ENCODE measurements around the gene MRPL41. TPM values are rescaled to one million over a fixed set of nuclear protein-coding genes. Genes with fewer than 3 reads are reported as not detected.
"Not testable (repeated sequence)": the region's sequence is repeated elsewhere in the genome, so short reads cannot be mapped to it uniquely, and the experiment has no call there.

The MRPL41 gene
- total RNA-seq, 1 donor from 2014 or later, result 20.0 TPM

GRCh38 chr9:137583957-137584356, 32.3 kb downstream of the MRPL41 start:
- DNase-seq, result no peak

GRCh38 chr9:137586854-137587253, 35.2 kb downstream of the MRPL41 start:
- DNase-seq, result no peak

- no peak for DNase-seq
Measured at GRCh38 chr9:137588311-137588710, 36.6 kb downstream of the MRPL41 start.

- DNase-seq, result no peak
Measured at GRCh38 chr9:137588891-137589290, 37.2 kb downstream of the MRPL41 start.

- no peak for DNase-seq
Measured at GRCh38 chr9:137589441-137590122, 37.9 kb downstream of the MRPL41 start.

GRCh38 chr9:137590123-137590468, 38.4 kb downstream of the MRPL41 start:
- no peak for DNase-seq

GRCh38 chr9:137590469-137591383, 39.0 kb downstream of the MRPL41 start, which contains the start of gene ZMYND19:
ZMYND19 (minus strand) TSS chr9:137590512; CDS start chr9:137590263, 249 bp downstream.
- DNase-seq, result peak; percentile 65

GRCh38 chr9:137592767-137593166, 41.1 kb downstream of the MRPL41 start:
- DNase-seq, result no peak

GRCh38 chr9:137593176-137593575, 41.5 kb downstream of the MRPL41 start:
- no peak for DNase-seq

GRCh38 chr9:137596577-137596976, 44.9 kb downstream of the MRPL41 start:
- DNase-seq, result not testable (repeated sequence)

- no peak for DNase-seq
Measured at GRCh38 chr9:137598943-137599342, 47.3 kb downstream of the MRPL41 start.

Other genes starting within 250 kb of the MRPL41 start
- 3.6 TPM for gene NRARP, start 249.6 kb upstream of the MRPL41 start, total RNA-seq
- gene EXD3, start 128.7 kb upstream of the MRPL41 start, total RNA-seq, result 14.2 TPM
- 2.0 TPM for gene NOXA1, start 128.5 kb upstream of the MRPL41 start, total RNA-seq
- 0.16 TPM for gene ENTPD8, start 110.5 kb upstream of the MRPL41 start, total RNA-seq
- 35.7 TPM for gene NSMF, start 92.5 kb upstream of the MRPL41 start, total RNA-seq
- 0.94 TPM for gene PNPLA7, start 1.5 kb upstream of the MRPL41 start, total RNA-seq
- 26.5 TPM for gene DPH7, start 27.0 kb downstream of the MRPL41 start, total RNA-seq
- gene ZMYND19, start 38.6 kb downstream of the MRPL41 start, total RNA-seq, result 17.9 TPM
- gene ARRDC1, start 53.8 kb downstream of the MRPL41 start, total RNA-seq, result 9.5 TPM
- 68.3 TPM for gene EHMT1, start 67.1 kb downstream of the MRPL41 start, total RNA-seq